HG03460 (cell line): ENCODE results near the gene RAE1.

Source experiments
- ATAC-seq: cut with Tn5 transposase; IDR thresholded peaks from one replicate; pipeline ENCODE4 v1.9.1; 2021; ENCODE audit not compliant: unreplicated experiment

RAE1 gene, protein sequence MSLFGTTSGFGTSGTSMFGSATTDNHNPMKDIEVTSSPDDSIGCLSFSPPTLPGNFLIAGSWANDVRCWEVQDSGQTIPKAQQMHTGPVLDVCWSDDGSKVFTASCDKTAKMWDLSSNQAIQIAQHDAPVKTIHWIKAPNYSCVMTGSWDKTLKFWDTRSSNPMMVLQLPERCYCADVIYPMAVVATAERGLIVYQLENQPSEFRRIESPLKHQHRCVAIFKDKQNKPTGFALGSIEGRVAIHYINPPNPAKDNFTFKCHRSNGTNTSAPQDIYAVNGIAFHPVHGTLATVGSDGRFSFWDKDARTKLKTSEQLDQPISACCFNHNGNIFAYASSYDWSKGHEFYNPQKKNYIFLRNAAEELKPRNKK

DNA sequence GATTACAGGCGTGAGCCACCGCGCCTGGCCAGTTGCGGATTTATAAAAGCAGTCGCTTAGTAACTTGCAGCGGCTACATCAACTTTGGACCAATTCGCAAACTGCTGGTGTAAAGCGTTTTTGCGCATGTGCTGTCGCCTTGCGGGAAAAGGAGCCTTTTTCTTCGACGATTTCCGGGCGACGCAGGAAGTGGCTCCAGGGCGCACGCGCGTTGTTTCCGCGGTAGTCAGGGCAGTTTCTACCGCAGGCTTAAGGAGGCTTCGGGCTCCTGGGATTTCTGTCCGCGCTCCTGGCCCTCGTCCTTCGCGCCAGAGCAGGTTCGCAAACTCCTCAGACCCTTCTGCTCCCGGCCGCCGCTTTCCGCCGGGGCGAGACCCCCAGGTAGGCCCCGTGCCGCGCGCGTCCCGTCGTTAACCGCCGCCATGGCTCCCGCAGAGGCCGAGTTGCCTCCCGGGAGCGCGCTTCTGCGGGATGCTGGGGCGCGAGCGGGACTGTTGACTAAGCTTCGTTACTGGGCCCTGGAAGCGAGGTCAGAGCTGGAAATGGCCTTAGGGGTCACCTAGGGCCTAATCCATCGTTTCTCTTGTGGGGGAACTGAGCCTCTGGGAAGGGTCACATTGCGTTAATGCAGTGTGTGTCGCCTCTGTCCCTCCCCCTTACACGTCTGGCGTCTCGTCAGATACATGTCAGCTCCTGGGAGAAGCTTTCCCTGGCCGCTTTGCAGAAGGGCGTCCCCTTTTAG, at the start of gene RAE1:
RAE1 (plus strand) TSS at position 214 of the 742 bp plus-strand sequence. CDS start 2,784 bp downstream, outside the sequence.
- ATAC-seq: peak; percentile 80

DNA sequence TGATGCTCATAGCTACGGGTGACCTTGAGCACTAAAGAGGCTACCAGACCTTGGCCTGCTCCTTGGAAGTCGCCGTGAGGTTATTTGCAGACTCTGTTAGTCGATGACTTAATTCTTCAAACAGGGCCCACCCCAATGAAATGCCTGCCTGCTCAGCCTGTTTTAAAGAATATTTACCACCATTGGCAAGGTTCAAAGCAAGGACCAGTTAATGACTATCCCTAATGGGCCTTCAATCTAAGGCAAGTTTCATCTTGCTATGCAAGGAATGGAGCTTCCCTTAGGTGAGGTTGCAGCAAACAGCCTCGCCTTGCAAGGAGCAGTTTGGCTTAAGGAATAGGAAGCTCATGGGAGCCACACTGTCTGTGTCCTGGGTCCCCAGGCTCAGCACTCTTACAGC, 44.3 kb upstream of the RAE1 start:
- ATAC-seq: no peak

DNA sequence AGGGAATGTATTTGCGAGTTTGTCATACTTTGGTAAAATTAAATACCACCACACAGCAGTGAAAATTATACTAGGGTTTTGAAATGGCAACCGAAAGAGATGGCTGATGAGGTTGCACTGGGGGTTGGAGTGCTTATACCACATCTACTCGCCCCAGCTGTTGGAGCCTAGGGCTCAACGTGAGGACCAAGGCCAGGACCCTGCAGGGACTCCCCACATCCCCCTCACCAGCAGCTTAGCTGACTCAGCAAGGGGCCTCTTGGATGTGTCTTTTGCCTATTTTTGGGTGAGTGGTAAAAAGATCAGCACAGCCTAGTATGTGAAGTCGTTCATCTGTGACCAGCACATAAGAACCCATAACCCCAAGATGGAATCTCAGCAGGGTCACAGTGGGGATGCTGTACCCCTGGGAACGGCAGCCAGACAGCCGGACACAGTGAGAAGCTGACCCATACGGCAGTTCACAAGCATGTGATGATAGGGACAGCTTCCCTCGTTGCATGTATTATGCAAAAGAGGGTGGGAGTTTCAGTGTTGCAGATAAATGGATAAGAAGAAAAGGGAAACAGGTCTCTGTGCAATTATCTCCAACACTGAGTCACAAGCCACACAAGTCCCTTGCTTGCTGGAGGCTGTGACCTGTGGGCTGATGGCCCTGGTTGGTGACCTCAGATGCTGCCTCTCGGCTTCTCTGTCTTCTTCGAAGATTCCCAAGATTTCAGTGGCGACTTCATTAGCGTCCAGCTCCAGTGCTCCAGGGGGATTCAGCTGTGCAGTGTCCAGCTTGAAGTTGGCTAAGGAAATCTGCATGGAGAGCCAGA, 42.4 kb upstream of the RAE1 start:
- no peak for ATAC-seq

DNA sequence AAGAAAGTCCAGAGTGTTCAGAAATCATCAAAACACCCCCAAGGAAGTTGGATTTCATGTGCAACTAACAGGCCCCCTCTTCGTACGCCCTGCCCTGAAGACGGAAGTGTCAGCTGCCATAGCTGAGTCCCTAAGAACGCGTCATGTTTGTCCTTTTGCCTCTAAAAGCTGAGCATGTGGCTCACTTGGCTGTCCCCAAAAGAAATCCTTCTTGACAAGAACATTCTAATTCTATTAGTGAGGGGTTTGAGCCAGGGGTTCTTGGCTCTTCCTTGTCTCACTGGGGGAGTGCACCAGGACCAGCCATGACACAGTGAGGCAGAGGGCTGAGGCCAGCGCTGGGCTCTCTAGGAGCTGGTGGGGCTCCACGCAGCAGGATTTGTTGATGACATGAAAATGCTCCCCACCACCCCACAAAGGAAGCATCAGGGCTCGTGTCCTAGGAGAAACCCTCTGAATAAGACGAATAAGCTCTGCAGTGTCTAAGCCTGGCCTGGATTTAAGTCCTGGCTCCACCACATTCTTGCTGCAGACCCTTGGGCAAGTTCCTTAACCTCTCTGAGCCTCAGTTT, 41.4 kb upstream of the RAE1 start:
- no peak for ATAC-seq

DNA sequence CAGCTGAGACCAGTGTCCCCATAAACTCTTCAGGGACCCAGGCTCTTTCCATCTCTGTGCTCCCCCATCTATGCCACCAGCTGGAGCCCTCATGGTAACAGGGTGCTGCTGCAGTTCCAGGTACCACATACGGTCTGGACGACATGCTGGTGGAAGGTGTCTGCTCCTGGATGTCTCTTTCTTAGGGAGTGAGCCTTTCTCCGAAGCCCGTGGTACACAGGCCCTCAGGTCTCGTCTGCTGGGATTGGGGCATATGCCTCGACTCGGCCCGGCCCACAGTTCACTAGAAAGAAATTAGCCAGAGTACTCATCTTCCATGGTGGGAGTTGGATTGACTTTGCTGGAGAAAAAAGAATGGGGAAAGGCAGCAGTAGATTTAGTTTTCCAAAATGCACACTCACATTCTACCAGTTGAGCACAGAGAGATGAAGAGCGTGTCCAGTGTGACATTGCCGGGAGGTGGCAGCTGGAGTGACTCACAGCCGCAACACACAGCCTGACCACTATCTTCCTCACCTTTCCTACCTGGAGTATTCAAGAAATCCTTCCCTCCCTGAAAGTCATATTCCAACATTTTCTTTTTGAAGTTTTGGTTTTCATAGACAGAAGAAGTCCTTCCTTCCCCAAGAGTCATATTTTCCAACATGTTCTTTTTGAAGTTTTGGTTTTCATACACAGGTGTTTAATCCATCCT, 40.1 kb upstream of the RAE1 start:
- no peak for ATAC-seq

DNA sequence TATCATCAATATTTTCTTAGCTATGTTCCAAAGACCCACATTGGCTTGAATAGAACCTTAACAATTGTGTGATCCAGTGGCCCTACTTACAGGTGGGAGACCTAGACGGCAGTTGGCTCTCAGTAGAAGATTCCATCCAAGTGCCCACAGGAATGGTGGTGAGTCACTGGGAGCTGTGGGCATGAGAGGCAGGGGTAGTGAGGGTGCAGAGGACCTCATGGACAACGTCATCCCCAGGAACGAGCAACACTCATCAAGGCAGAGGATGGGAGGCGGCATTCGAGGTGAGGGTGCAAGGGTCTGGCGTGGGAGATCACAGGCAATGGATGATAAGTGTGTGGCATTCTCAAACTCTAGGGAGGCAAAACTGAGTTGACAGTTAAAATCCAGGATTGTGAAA, 38.9 kb upstream of the RAE1 start:
- no peak for ATAC-seq

DNA sequence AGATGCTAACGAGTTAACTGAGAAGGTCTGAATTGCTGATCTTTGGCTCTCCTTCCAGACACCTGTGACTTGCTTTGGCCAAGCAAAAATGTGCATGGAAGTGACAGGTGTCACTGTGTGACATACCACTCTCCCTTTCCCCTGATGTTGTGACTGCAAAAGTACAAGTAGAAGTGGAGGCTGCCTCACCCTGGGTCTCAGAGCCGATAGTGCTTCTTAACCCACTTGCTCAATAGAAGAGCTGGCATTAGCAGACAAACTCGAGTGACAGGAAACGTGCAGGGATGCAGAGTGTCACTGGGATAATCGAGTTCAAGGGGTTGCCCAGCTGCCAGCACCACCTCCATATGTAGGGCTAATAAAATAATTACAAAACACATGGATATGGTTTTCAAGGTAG, 37.8 kb upstream of the RAE1 start:
- ATAC-seq: no peak

DNA sequence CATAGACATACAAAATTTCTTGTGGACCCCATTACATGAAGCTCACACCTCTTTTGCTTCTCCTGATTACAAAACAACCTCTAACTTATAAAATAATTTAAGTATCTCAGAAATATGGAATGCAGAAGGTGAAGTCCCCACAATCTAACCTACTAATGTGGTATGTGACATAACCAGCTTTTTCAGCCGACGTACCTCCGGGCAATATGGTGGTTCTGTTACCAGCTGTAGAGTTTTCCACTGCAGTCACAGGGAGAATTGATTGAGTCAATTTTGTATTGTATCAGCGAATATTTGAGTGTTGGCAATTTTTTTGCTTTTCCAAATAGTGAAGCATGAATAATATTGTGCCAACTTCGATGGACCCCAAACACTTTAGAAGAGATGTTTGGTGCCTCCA, 37.1 kb upstream of the RAE1 start:
- no peak for ATAC-seq

DNA sequence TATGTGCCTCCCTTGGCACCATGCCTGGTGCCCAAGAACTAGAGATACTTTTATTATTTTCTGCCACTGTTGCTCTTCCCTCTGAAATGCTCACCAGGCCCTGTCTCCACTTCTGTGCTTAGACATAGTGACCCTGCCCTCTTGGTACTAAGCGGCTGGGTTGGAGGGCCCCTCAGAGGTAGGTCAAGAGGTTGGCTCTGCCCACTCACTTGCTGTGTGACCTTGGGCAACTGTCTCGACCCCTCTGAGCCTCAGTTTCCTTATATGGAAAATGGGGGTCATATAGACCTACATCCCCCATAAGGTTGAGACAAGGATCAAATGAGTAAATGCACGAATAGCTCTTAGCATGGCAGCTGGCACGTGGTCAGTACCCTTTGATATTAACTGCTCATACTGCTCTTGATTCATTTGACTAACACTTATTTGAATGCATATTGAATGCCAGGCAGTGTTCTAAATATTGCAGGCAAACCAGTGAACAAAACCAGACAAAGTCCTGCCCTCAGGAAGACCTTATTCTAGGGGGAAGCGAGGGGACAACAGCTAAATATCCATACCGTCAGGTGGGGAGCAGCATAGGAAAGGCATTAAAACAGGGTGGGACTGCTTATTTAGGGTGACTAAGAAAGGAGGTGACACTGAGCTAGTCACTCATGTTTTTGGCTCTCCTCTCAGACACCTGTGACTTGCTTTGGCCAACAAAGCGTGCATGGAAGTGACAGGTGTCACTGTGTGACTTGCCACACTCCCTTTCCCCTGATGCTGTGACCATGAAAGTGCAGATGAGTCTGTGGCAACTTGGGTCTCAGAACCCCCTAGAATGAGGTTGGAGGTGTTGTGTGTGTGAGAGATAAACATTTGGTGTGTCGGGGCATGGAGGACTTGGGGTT, 35.7 kb upstream of the RAE1 start:
- no peak for ATAC-seq

DNA sequence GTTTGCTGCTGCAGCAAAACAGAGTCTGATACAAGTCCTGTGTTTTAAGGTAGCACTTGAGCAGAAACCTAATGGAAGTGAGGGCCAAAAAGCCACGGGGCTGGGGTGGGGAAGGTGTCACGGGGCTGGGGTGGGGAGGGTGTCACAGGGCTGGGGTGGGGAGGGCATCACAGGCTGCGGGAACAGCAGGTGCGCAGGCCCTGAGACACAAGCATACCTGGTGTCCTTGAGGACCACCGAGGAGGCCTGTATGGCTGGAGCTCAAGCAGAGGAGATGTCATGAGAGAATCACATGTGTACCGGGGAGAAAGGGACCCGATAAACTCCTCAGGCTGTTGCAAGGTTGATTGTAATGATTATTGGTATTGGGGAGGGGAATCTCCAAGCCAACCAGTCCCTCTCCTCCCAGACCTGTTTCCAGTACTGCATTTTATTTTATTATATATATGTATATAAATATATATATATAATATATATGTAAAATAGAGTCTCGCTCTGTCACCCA, 35.0 kb upstream of the RAE1 start:
- no peak for ATAC-seq

DNA sequence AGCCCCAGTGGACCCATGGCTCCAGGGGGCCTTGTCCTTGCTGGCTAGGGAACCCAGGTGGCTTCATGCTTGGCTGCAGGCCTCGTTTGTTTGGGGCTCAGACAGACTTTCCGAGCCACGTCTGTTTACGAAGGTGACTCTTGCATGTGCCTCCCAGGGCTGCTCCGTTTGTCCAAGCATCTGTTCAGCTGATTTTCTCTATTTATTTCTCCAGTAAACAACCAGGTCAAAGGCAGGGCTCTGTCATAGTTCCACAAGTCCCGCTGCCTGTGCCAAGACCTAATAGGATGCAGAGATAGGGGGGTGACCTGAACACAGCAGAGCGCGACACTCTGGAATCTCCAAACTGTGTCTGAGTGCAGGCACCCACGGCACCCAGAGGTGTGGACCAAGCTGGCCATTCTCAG, 34.3 kb upstream of the RAE1 start:
- ATAC-seq: no peak

DNA sequence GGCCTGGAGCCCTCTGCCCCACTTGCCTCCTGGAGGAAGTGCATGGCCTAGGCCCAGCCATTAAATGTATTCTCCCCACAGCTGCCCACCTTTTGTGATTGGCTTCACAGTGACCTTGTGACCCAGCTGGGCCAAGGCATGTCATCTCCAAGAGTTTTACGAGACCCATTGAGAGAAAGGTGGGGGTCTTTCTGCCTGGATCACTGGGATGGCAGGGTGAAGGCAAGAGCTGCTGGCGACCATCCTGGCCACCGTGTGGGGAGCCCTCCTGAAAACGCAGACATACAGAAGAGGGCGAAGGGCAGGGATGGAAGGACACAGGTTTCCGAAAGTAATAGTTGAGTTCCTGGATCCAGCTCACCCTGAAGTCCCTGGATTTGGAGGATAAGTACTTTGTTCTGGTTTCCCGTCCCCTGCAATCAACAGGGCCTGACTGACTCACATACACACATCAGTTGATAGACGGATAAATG, 33.7 kb upstream of the RAE1 start:
- ATAC-seq: no peak

DNA sequence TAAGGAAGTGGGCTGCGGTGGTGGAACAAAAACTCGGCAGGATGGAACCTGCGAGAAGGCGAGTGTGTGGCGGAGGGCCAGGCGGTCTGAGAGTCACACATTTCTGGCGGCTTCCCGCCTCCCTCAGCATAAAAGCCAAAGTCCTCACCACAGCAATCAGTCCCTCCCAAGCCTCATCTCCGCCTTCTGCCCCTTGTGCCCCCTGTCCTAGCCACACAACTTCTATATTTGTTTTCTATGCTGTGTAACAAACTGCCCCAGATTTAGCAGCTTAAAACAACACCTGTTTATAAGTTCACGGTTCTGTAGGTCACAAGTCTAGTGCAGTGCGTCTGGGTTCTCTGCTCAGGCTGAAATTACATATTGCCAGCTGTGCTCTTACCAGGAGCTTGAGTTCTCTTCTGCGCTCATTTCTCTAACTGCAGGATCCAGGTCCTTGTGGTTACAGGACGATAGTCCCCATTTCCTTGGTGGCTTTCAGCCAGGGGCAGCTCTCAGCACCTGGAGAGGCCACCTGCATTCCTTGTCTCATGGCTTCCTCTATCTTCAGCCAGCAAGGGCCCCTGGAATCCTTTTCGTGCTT, 33.2 kb upstream of the RAE1 start:
- ATAC-seq: no peak

DNA sequence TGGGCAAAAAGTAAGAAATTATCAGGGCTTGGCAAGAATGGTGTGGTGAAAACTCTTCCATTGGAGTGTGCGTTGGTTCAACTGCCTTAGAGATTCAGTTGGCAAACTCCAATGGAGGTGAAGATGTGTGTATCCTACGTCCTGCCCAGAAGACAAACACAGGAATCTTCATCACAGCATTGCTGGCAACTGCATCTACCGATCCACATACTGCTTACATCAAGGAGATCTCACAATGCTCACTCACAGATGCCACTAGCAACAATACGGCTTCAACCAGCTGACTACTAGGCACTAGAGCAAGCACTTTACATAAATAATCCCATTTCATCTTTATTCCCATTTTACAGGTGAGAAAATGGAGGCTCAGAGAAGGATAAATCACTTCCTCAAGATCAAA, 31.5 kb upstream of the RAE1 start:
- ATAC-seq: no peak

DNA sequence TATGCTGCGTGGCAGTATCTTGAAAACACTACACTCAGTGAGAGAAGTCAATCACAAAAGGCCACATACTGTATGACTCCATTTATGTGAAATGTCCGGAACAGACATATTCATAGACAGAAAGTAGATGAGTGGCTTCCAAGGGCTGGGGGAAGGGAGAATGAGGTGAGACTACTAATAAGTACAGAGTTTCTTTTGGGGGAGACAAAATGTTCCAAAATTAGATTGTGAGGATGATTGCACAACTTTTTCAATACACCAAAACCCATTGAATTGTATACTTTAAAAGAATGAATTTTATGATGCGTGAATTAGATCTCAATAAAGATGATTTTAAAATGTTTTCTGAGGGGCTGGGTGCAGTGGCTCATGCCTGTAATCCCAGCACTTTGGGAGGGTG, 30.7 kb upstream of the RAE1 start:
- ATAC-seq: no peak

DNA sequence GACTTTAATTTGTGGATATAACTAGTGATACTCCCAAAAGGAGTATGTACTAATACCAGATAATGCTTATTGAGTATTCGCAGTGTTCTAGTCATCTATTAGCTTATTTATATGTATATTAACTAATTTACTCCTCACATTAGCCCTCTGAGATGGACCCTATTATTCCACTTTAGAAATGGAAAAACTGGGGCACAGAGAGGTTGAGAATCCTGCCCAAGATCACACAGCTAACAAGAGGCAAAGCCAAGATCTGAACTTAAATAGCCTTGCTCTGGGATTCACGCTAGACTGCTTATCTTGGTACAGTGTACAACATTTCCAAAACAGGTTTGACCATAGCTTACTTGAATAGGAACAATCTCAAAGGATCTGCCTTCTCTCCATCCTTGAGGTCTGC, 29.9 kb upstream of the RAE1 start:
- ATAC-seq: no peak

DNA sequence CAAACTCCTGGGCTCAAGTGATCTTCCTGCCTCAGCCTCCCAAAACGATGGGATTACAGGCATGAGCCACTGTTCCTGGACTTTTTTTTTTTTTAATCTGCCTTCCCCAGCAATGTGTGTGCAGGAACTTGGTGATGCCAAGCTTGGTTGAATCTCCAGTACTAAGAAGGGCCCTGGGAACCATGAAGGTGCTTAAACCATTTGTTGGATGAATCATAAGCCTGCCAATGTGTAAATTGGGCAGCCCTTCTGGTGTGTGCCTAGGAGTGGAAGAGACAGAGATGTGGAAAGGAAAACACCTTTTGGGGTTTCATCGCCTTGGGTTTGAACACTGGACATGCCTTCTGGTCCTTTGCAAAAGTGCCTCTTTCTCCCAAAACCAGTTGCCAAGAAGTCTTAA, 28.6 kb upstream of the RAE1 start:
- ATAC-seq: no peak

DNA sequence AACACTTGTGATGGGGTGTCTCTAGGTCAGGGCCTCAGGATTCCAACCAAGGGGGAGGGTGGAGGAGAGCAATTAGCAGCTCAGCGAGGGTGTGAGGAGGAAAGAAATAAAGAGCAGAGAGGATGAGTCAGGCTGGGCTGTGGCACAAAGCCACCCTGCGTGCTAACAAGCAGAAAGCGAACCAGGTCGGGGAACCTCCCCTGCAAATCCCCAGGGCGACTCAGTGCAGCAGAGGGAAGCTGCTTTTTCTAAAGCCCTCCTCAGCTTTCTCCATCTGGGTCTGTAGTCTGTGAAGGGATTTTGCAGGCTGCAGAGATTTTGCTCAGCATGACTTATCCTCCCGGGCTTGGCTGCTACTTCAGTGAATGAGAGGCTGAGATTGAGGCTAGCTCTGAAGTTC, 28.0 kb upstream of the RAE1 start:
- no peak for ATAC-seq
